HG03108 (cell line): ENCODE measurements around the gene ZNF366.

Experiments
- ATAC-seq: cut with Tn5 transposase; IDR thresholded peaks from one replicate; pipeline ENCODE4 v1.9.1; 2021; ENCODE audit warnings: moderate library complexity; ENCODE audit not compliant: unreplicated experiment

The ZNF366 gene, protein sequence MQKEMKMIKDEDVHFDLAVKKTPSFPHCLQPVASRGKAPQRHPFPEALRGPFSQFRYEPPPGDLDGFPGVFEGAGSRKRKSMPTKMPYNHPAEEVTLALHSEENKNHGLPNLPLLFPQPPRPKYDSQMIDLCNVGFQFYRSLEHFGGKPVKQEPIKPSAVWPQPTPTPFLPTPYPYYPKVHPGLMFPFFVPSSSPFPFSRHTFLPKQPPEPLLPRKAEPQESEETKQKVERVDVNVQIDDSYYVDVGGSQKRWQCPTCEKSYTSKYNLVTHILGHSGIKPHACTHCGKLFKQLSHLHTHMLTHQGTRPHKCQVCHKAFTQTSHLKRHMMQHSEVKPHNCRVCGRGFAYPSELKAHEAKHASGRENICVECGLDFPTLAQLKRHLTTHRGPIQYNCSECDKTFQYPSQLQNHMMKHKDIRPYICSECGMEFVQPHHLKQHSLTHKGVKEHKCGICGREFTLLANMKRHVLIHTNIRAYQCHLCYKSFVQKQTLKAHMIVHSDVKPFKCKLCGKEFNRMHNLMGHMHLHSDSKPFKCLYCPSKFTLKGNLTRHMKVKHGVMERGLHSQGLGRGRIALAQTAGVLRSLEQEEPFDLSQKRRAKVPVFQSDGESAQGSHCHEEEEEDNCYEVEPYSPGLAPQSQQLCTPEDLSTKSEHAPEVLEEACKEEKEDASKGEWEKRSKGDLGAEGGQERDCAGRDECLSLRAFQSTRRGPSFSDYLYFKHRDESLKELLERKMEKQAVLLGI

DNA sequence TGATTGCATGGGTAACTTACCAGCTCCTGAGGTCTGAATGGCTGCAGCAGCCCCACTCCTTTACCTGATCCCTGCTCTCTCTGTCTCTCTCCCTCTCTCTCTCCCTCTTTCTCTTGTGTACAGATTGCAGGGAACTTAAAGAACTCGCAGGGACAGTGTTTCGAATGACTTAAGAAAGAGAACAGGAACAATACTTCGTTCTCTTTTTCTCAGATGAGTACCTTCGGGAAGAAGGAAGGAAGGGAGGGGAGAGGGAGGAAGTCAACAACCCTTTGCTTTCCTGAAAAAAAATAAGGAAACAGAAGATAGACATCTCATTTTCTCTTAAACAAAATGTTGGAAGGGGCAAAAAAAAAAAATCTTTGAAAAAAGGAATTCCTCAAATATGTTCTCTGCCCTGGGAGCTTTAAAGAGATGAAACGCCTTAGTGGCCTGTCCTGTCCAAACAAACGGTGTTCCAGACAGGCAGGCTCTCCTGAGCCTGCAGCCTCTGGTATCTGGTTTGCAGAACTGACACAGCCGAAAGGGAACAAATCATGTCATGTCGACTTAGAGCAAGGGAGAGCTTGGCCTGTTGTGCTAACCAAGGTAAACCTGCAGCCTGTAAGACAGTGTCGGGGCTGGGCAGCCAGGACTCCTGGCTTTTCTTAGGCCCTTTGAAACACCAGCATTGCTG is at the start of gene ZNF366:
TSS of gene ZNF366 (minus strand) at position 180 of the 676 bp plus-strand sequence. CDS start 45,914 bp downstream, outside the sequence.
- no peak for ATAC-seq

DNA sequence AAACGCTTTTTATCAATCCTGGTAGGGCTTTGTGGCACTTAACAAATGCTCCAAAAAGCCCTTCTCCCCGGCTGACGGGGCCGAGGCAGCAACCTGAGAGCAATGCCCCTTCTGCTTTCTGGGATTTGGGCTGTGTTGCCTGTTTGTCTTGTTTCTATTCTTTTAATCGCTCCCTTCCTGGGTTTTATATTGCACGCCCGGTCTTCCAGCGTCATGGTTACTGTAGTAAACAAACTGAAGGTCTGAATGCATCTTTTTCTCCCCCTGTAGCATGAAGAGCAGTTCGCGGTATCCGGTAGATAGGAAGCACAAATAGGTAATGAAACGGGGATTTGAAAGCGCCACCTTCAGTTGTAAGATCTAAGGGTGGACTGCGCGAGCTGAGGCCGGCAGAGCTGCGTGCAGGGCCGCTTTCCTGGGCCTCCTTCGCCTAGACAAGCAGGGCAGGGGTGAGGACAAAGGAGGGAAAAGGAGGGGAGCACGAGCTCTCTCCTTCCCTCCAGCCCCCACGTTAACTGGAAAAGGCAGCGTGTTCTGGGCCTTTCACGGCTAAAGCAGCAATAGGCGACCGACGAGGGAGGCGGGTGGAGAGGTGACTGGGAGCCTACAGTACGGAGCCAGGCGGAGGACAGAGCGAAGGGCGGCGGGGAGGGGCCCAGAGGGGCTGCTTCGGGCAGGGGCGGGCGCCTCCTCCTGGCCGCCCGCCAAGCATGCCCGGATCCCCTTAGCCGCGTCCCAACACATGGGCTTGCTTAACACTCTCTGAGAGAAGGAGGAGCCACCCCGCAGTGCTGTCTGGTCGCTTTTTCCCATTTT is 49.3 kb upstream of the ZNF366 start:
- ATAC-seq, result peak; percentile 72

DNA sequence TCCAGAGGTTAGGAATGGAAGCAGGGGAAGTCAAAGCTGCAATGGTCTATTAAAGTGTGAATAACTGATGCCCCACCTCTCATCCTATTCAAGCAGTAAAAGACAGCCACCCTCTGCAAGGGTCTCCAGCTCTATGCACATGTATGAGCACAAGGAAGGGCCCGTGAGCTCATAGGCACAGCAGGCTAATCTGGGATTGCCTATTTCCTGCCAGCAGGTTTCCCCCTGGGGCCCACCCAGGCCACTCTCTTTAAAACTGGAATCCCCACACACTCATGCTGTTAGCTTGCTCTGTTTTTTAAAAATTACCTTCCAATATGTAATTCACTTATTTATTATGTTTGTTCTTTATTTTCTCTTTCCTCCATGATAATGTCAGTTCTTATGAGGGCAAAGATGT is 48.7 kb upstream of the ZNF366 start:
- no peak for ATAC-seq

DNA sequence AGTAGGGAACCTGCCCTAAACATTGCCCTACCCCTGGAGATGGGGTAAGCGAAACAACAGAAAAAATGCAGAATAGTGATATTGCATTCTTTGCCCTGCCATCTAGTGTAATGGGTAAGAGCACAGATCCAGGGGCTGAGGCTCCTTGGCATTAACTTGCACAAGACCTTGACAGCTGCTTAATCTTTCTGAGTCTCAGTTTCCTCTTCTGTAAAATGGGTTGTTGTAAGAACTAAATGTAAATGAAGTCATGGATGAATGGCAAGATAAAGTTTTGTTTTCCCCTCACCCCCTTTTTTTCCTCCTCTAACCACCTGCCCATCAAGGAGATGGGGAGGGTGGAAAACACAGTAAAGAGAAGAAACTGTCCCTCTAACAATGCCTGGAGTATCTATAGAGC is 47.7 kb upstream of the ZNF366 start:
- no peak for ATAC-seq

DNA sequence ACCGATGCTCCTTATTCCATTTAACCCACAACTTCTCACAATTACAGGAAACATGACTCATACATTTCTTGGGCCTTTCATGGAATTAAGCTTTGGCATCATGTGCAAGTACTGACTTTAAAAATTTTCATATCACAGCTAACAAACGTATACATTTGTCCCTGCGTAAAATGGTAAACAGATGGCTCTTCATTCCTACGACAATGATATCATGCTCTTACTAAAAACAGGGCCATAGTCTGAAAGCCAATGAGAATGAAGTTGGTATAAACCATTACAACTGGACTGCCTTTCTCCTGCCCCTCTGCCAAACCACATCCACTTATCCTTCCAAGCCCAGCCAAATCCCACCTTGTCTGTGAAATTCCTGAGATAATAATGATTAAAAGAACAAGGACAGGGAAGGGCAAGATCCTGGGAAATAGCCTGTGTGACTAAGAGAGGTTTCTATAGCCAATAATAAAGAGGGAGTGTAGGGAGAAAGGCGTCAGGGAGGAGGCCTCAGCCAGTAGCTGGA is 44.9 kb upstream of the ZNF366 start:
- no peak for ATAC-seq

DNA sequence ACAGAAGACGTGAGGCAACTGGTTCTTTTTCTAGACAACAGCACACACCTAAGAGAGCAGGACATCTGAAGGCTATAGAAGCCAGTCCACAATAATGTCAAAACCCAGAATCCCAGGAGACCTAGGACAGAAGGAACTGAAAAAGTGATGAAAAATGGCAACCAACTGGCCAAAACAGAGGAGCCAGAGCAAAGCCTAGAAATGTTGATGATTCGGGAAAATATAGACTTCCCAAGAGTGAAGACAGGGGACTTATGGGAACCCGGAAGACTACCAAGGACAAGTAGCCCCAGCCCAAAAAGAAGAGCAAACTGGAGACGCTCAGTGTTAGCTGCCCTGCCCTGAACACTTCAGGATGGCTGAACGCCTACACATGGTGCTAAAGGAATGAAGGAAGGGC is 43.4 kb upstream of the ZNF366 start:
- no peak for ATAC-seq

DNA sequence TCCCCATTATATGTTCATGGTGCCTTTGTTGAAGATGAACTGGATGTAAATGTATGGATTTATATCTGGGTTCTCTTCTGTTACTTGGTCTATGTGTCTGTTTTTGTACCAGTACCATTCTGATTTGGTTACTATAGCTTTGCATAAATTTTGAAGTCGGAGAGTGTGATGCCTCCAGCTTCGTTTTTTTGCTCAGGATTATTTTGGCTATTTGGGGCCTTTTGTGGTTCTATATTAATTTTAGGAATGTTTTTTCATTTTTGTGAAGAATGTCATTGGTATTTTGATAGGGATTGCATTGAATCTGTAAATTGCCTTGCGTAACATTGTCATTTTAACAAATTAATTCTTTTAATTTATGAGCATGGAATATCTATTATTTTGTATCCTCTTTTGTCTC is 36.6 kb upstream of the ZNF366 start:
- ATAC-seq, result no peak

DNA sequence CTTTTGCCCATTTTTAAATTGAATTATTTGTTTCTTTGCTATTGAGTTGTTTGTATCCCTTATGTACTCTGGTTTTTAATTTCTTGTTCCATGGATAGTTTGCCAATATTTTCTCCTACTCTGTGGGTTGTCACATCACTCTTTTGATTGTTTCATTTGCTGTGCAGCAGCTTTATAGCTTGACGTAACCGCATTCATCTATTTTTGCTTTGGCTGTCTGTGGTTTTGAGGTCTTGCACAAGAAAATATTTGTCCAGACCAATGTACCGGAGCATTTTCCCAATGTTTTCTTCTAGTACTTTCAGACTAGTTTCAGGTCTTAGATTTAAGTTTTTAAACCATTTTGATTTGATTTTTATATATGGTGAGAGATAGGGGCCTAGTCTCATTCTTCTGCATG is 36.2 kb upstream of the ZNF366 start:
- ATAC-seq, result no peak

DNA sequence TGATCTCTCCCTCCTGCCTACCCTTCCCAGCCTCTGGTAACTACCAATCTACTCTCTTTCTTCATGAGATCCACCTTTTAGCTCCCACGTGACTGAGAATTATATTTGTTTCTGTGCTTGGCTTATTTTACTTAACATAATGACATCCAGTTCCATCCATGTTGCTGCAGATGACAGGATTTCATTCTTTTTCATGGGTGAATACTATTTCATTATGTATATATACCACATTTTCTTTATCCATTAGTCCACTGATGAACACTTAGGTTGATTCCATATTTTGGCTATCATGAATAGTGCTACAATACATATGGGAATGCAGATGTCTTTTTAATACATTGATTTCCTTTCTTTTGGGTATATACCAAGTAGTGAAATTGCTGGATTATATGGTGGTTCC is 35.5 kb upstream of the ZNF366 start:
- ATAC-seq, result no peak

DNA sequence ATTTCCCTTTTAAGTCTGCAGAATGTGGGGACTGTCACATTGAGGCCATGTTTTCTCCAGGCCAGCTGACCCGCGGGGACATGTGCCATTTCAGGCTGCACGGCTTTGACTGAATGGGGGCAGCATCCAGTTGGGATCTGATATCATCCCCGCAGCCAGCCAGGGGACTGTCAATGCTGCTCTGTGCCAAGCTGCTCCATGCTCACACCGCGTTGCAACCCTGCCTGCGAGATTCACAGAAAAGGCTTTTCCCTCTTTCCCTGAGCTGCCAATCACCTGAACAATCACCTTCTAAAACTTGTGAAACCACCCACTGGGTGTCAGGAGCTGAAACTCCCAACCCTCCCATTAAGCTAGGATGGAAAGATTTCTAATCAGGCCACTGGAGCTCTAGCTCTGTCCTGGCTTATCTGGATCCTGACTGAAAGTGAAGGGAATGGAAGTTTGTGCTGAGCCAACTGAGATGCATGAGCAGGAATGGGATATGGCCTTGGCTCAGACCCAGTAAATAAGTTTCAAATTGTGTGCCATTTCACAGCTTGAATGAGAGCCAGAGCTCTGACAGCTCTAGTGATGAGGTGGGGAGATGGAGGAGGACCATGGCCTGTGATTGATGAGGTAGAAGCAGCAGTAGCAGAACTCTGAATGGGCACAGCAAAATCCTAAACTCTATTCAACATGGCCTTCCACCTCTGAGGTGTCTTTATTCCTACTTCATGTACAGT is 34.5 kb upstream of the ZNF366 start:
- no peak for ATAC-seq

DNA sequence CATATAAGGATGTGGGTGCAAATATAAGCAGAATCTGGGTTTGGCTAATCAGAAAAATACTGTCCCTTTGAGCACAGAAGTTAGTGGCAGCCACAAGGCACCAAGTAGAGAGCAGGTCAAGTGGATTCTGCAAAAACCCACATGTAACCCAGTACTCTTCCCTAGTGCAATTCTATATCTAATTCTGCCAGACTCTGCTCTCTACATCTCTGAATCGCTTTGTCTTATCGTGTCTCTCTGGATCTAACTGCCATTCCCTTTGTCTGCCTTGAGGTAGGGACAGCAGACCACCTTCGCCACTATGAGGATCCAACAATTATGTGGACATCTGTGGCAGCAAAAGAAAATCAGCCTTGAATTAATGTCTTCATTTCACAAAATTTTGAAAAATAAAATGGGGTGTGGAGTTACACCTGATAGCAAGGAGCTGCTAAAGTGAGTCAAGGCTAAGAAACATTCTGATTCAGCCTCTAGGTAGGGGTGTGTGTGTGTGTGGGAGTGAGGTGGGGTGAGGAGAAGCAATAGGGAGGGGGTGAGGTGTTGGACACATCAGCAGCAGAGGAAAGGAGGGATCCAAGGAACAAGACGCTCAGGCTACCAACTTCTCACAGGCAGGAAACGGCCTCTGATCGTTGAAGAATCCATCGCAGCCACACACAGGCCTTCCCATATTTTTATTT is 33.7 kb upstream of the ZNF366 start:
- no peak for ATAC-seq

DNA sequence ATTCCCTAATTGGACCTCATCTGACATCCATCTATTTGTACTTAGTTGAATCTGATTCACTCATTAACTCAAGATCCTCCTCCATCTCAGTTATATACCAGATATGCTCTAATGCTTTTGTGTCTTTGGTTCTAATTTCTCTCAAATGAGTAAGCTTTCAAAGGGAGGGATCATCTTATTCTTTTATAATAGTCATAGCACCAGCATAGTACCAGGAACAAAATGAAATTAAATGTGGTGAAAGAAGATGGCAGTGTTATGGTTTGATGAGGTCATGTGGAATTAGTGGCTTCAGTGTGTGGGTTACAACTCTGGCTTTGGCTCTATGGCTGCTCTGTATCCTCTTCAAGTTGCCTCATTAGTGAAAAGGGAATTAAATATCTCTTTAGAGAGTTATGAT is 32.5 kb upstream of the ZNF366 start:
- ATAC-seq, result no peak

DNA sequence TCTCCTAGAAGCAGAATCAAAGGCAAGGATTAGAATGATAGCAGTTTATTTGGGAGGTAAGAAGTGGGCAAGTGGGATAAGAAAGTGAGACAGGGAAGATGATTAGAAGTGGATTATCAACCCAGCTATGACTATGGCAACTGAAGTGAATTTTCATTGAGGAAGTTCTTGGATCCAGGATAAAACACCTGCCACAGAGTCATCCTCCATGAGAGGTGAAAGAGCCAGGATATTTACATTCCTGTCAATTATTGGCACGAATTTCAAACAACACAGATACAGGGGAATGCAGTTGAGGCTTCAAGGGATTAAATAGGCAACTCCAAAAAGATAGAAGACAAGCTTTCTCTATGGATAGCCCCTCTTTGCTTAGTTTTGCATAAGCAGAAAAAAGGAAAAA is 31.8 kb upstream of the ZNF366 start:
- no peak for ATAC-seq

DNA sequence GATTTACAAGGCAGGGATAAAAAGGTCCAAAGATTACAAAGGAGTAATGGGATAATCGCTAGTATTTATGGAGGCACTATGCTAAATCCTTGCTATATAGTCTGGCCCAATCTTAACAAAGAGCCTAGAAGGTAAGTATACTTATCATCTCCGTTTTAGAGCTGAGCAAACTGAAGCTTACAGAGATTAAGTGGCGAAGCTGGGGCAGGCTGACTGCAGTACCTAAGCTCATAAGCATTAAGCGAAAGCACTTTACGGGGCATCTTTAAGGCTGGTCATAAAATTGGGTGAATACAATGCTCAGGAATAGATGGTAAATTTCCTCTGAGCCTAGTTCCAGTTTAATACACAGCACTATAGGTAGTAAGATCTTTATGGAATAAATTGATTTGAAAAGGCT is 30.0 kb upstream of the ZNF366 start:
- ATAC-seq, result no peak

DNA sequence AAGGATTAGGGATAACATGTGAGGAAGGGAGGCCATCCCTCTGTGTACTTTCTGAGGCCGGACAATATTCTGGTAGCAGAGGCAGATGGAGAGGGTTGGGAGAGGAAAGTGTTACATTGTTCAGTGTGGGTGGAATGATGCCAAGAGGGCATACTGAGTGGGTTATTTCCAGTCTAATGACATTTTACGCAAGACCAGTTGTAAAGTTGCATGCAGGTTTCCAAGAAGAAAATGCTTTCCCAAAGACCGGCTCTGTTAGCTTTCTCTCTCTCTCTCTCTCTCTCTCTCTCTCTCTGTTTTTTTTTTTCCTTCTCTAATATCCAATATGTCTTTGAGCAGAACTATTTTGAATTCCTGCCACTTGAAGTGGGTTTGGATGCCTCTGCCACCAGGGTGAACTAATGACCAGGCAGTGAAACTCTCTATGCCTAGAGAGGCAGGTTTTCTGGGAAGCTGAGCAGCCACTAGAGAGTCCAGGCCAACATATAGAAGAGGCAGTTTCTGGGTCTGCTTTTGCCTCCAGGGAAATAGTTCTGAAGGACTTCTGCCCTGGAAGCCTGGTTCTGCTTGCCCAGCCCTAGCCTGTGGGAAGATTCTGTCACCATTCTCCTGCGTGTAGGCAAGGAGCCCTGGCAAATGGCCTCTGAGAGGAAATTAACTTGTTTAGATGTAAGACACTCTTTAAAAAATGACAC is 24.4 kb upstream of the ZNF366 start:
- ATAC-seq, result no peak

DNA sequence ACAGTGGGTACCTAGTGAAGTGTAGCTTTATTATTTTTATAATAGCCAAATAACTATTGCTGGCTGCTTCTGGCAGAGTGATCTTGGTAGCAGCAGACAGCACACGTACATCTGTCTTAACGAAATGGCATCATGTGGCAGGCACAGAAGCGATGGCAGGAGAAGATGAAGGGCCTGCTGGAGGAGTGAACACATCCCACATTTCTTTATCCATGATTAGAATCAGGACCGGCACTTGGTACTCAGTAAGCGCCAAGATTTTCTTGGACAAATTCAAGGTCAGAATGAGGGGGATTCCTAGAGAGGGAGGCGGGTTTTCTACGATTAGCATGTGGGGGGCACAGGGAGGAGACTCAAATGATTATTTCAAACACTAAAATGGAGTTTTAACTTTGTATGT is 23.0 kb upstream of the ZNF366 start:
- ATAC-seq, result no peak

DNA sequence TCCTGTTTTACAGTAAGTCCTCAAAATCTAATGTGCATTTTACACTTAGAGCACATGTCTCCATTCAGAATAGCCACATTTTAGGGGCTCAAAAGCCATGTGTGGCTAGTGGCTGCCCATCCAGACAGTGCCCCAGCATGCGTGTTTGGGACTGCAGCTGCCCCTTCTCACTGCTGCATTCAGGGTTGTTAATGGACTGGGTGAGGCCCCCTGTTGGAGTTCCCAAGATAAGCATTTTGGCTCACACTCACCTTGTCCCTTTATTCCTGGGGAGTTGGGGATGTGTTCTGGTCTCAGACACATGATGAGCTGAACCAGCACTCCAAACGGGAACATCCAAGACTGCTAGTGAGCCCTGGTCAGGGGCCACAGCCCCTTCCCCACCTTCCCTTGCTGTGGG is 22.2 kb upstream of the ZNF366 start:
- no peak for ATAC-seq

DNA sequence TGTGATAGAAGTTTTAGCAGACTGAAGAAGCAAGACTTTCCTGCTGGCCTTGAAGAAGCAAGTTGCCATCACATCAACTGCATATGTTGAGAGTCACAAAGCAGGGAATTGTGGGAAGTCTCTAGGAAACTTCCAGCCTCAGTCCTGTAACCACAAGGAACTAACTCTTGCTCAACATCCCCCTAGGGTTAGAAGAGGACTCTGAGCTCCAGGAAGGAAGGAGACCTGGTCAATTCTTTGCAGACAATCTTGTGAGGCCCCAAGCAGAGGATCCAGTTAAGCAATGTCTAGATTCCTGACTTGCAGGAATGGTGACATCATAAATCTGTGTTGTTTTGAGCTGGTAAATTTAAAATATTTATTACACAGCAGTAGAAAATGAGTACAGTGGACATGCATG is 18.6 kb upstream of the ZNF366 start:
- no peak for ATAC-seq
